Activated T-cell treated with anti-CD3 and anti-CD28 coated beads for 48 hours (primary cell): Measurements from ENCODE around the gene CIC.

ENCODE experiments used
- DNase-seq: peaks from one replicate; pipeline ENCODE4 v3.0.0-alpha.2; 2020; ENCODE audit warnings: low read depth

Gene CIC

DNA sequence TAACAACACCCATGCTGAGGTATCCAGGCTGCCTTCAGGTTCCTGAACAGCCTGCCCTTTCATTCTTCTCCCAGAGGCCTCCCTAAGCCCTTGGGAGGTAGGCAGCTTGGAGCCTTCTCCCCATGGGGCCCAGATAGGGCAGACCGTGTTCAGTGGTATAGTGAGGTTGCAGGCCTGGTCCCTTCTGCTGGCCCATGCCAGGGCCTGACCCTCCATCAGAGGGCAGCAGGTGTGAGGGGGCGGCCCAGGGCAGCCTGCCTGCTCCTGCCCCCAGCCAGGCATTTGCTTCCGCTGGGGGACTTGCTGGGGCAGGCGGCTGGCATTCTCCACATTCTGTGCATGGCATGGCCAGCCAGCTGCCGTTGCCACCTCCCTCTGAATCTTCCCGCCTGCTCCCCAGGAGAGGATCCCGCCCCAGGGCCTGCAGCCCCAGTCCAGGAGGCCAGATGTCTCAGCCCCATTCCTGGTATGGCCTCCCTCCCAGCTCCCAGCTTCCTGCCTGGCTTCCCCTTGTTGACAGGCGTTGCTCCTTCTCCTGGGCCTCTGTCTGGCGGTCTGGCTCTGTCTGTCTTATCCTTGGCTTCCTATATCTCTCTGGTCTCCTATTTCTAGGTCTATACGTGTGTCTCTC lies 8.9 kb downstream of the CIC start:
- no peak for DNase-seq

- DNase-seq = no peak
Observed at GRCh38 chr19:42278452-42279154, 9.6 kb downstream of the CIC start.

- DNase-seq = no peak
Observed at GRCh38 chr19:42279155-42279901, 10.3 kb downstream of the CIC start.

DNA sequence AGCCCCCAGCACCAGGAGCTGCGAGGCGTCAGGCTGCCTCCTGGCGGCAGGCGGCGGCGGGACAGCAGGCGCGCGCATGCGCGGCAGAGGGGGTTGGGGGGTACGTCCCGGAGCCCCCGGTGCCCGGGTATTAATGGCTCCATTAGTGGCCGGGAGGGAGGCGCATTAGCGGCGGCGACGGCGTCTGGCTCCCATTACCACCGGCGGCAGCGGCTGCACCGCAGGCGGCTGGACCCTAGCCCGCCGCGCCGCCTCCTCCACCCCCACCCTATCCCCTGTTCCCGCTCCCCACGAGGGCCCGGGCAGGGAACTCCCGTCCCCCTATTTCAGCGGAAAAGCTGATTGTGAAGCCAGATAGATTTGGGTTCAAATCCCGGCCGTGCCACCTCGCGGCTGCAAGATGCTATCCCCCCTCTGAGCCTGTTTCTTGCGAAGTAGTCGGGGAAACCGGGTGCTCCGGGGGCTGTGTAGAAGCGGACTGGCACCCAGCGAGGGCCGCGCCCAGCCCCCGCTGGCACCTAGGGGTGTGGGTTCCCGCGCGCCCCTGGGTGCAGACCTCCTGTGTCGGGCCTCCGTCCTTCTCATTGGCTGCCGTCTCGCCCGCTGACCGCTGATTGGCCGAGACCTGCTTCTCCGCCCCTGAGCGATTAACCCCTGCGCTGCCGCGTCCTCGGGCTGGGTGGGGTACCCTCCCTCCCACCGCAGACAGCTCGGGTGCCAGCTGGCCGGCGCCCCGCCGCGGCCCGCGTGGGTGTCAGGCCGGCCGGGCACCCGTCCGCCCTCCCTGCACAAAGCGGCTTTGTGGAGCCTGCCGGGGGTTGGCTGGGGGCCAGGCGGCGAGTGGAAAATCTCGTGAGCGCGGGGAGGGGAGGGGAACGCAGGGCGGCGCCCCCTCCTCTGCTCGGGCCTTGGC lies 11.1 kb downstream of the CIC start:
- peak; percentile 86 for DNase-seq

- no peak for DNase-seq
Observed at GRCh38 chr19:42280815-42281145, 11.7 kb downstream of the CIC start.

DNA sequence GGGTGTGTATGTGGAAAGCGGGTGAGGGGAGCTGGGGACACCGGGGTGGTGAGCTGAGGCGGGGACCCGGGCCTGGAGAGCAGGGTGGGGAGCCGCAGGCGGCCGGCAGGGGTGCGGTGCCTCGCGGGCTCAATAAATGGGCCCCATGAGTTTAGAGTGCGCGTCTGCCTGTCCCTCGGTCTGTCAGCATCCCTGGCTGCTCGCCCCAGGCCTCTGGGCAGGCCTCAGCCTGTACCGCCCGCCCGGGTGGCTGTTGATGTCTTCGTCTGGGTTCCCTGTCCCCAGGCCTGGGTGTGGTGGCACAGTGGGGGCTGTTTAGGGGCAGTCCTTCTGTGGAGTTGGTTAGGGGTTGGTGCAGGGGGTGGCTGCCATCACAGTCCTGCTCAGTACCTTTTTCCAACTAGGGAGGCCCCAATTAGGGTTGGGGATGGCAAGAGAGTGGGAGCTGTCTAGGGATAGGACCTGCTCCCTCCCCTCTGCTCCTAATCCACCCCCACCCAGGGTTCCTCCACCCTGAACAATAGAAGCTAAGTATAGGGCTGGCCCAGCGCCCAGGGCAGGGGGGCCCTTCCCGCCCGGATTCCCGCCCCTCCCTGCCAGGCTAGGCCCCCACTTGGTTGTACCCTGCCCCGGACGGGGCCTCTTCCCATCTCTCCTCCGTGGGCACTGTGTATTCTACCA lies 12.2 kb downstream of the CIC start:
- DNase-seq = peak; percentile 31

DNA sequence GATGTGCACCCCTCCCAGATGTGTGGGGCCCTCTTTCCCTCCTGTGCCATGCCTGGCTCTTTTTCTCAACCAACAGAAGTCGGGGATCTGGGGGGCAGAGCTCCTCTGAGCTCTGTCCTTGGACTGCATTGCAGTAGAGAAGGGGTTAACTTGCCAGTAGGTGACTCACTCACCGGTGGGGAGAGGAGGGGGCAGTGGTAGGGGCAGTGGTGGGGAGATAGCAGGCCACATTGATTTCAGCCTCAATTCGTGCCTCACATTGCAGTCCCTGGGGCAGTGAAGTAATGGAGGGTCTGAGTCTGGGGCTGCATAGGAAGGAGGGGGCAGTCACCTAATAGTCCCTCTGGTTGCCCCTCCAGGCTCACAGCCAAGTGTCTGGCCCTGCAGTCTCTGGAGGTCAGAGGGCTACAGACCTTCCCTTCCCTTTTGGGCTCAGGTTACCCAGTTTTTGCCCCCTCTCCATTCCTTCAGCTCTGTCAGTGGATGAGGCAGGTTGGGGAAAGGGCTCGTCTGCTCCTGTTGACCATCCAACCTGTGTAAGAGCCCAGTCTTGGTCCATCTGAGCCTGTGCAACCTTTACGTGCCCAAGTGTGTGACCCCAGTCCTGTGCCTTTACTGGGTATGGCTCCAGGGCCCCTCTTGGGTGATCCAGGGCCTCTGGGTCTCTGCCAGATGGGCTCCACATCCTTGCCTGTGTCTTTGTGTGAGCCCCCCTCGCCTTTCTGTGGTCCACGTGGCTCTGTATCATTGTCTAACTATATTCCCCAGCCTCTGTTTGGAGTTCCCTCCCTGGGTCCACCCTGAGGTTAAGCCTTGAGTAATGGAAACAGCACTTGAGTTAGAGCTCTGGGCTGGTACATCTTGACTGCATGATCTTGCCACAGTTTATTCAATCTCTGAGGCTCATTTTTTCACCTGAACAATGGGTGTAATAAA lies 13.0 kb downstream of the CIC start:
- DNase-seq = no peak

GRCh38 chr19:42282819-42283187 lies 13.8 kb downstream of the CIC start:
- DNase-seq = no peak

DNA sequence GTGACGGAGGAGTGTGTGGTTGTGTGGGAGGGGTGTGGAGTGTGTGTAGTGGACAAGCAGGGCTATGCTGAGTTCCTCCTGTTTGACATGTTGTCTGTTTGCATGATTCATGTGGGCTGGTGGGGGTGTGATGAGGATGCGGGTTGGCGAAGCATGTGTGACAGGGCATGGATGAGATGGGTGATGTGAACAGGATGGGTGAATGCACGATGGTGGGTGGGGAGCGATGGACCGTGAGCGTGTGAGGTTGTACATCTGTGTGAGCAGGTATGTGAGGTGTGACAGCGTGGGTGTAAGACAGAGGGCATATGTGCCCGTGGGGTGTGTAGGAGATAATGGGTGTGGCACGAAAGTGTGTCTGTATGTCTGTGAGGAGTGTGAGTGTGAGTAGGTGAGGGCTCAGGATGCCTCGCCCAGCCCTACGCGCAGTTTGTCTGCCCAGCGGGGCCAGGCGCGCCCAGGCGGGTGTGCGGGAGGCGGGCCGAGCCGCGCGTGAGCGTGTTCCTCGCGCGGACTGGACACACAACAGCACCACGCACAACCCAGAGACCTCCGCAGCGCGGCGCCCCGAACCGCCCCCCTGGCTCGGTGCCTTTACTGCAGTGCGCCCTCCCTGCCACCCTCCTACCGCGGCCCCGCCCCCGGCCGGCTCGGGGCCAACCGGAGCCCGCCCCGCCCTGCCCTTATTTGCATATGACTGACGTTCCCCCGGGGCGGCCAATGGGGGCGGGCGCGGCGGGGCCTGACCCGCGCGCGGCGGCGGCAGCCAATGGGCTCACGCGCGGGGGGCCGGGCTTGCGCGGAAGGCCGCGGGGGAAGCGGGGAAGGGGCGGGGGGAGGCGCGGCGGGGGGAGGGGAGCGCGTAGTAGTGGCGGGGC lies 14.4 kb downstream of the CIC start:
- DNase-seq = peak; percentile 96

GRCh38 chr19:42284066-42284501 lies 15.0 kb downstream of the CIC start:
- DNase-seq = peak; percentile 86

- no peak for DNase-seq
Observed at GRCh38 chr19:42284591-42285341, 15.7 kb downstream of the CIC start.

- DNase-seq = no peak
Observed at GRCh38 chr19:42285541-42285941, 16.5 kb downstream of the CIC start.

DNA sequence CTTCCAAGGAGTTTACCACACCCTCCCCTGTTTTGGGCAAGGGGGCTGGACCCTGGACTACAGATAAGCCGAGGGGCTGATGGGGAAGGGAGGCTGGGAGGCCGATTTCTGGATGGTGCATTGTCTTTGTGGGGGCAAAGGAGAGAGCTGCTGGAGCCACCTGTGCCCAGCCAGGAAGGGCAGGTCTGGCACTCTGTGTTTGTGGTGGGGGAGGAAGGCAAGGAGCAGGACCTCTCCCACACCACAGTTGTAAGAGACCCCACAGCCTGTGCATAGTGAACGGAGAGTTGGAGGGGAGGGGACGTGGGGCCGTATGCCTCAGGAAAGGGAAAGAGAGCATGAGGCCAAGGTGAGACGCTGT lies 16.9 kb downstream of the CIC start:
- DNase-seq = no peak

GRCh38 chr19:42286349-42287016 lies 17.4 kb downstream of the CIC start:
- DNase-seq = no peak

DNA sequence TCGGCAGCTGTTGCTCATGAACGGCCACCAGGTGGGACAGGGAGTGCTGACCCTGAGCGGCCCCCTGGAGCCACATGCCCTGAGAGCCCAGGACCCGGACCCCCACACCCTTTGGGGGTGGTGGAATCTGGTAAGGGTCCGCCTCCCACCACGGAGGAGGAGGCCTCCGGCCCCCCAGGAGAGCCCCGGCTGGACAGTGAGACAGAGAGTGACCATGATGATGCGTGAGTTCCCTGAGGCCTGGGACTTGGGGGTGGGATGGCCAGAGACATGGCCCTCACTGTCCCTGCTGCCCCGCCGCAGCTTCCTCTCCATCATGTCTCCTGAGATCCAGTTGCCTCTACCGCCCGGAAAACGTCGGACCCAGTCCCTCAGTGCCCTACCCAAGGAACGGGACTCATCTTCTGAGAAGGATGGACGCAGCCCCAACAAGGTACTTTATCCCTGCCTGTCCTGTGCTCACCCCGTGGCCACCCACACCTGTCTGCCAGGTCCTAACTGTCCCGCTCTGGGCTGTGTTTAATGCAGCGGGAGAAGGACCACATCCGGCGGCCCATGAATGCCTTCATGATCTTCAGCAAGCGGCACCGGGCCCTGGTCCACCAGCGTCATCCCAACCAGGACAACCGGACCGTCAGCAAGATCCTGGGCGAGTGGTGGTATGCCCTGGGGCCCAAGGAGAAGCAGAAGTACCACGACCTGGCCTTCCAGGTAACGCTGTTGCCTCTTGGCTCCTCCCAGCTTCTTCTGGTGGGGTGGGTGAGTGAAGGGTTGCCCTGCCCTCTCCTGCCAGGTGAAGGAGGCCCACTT lies 18.2 kb downstream of the CIC start:
- DNase-seq = no peak

DNA sequence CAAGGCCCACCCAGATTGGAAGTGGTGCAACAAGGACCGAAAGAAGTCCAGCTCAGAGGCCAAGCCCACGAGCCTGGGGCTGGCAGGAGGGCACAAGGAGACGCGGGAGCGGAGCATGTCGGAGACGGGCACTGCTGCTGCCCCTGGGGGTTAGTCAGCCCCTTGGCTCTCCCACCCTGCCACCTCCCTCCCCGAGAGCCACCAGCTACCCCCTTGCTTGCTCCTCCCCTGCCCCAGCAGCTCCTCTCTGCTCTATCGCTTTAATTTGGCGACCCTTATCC lies 18.7 kb downstream of the CIC start:
- DNase-seq = no peak

DNA sequence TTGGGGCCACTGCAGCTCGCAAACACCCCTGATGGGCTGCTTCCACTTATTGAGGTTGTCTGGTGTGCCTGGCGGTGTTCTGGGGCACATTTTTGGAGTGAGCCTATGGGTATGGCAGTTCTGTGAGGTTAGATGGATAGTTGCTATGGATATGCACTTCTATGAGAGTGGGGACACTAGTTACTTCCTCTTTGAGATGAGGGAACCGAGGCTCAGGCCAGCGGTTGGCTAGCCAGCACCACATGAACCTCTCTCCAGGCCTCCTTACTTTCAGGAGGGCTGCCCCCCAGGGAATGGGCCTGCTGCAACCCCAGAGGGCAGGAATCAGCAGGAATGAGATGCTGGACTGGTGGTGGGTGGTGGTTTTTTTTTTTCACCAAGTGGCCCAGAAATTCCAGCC lies 19.3 kb downstream of the CIC start:
- no peak for DNase-seq
